NCI-H2196 treated with DMSO at 0.1 percent for 48 hours (cell line): ENCODE results near the gene TBC1D13.
"Not testable (repeated sequence)": the region's sequence is repeated elsewhere in the genome, so short reads cannot be mapped to it uniquely, and the experiment has no call there.

ENCODE experiments used
- DNase-seq: peaks from one replicate; lab custom pipeline; 2025; ENCODE audit not compliant: unreplicated experiment; lab: John Stamatoyannopoulos, UW

The TBC1D13 gene

DNA sequence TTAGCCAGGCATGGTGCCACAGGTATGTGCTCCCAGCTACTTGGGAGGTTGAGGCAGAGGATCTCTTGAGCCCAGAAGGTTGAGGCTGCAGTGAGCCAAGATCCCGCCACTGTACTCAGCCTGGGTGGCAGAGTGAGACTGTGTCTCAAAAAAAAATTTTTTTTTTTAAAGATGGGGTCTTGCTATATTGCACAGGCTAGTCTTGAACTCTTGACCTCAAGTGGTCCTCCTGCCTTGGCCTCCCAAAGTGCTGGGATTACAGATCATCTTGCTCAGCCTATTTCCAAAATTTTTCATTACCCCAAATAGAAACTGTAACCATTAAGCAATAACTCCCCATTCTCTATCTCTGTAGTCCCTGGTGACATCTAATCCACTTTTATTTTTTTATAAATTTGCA lies 4.4 kb upstream of the TBC1D13 start:
- no peak for DNase-seq

DNA sequence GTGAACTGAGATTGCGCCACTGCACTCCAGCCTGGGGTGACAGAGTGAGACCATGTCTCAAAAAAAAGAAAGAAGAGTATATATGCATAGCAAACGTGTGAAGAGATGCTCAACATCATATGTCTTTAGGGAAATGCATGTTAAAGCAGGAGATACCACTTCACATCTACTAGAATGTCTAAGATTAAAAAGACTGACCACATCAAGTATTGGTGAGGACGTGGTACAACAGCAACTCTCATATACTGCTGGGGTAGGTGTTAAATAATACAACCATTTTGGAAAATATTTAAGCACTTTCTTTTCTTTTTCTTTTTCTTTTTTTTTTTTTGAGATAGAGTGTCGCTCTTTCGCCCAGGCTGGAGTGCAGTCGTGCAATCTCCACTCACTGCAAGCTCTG lies 1.6 kb upstream of the TBC1D13 start:
- no peak for DNase-seq

DNA sequence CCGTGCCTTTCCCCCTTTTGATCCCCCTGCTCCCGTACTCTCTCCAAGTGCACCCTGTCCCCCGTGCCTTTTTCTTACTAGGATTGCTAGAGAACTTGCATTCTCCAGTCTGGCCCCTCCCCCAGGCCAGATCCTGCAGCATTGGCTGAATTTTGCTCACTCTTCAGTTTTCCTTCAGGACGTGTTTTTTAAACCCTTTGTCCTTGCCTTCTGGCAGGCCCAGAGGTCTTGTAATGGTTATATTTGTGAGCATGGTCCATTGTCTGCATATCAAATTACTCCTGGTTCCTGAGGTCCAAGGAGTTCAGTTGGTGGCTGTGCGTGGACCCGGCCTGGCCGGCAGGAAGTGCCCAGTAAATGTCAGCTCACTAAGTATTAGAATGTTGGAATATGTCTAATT lies 606 bp downstream of the TBC1D13 start:
- no peak for DNase-seq

DNA sequence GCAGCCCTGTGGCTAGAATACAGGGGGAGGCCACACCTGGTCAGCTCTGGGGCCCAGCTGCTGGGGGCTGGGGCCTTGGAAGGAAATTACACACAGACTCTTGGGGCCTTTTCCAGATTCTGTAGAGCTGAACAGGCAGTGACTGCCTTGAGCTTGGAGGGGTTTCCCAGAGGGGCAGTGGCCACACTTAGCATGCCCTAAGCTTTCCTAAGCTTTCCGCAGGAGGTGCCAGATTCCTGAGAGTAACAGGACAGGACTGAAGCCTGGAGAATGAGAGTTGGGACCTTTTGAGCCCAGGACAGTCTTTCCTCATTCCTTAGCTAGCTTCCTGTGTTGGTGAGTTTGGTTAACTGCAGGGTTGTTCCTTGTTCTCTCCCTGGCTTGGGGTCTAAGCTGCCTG lies 1.4 kb downstream of the TBC1D13 start:
- DNase-seq = no peak

DNA sequence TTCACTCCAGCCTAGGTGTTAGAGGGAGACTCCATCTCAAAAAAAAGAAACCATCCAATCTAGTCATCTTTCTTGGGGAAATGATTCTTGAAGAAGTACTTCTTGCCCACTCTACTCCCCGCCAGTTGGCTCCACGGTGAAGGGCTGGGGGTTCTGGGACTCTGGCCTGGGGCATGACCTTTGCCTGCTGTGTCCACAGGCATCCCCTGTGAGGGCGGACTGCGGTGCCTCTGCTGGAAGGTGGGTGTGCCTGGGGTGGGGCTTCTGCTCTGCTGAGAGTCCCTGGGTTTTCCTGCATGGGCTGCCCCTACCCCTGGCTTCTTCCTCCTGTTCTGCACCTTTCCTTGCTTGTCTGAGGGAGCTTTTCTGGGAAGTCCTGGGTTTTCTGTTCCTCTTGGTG lies 3.5 kb downstream of the TBC1D13 start:
- DNase-seq = no peak

DNA sequence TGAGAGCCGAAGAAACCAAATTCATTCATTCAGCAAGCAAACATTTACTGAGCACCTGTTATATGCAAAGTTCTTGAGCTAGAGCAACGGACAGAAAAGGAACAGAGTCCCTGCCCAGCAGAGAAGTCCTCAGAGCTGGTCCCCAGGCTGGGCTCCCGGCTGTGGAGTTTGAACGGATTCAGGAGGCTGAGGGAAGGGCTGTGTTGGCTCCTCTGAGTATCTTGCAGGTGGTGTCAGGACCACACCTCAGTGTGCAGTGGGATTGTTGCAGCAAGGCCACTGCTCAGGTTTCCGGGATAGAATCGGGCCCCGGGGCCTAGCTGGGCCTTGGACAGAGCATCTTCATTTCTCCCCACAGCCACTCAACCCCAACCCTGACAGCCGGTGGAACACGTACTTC lies 5.1 kb downstream of the TBC1D13 start:
- no peak for DNase-seq

DNA sequence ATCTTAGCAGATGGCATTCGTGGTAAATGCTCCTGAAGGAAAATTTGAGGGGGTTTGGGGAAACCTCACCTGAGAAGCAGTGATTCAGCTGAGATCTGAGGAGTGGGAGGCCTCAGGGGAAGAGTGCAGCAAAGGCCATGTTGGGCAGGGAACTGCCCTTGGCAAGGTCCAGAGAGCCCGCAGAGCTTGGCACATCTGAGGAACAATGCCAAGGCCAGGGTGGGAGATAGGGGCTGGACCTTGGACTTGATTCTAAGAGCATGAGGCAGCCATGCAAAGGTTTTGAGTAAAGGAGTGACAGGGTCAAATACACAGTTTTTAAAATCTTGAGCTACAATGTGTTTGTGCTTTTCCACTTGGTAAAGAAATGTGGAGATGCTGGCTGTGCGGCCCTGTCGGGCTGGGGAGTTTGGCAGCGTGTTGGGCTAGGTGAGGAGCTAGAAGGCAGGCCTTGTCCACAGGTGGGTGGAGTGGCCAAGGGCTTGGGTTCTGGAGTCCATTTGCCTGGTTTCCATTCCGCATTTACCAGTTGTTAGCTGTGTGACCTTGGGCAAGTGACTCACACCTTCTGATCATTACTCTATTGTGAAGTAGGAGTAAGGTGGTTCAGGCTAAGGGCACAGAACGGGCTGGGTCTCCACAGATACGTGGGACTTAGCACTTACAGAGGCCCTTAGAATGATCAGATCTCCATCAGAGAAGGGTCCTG lies 6.1 kb downstream of the TBC1D13 start:
- DNase-seq = no peak

DNA sequence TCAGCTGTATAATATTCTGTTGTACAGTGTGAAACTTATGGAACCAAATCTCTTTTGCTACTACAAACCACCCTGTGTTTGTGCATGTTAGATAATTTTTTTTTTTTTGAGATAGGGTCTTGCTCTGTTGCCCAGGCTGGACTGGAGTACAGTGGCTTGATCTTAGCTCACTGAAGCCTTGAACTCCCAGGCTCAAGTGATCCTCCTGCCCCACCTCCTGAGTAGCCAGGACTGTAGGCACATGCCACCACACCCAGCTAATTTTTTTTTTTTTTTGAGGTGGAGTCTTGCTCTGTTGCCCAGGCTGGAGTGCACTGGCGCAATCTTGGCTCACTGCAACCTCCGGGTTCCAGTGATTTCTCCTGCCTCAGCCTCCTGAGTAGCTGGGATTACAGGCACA lies 7.9 kb downstream of the TBC1D13 start:
- not testable (repeated sequence) for DNase-seq

DNA sequence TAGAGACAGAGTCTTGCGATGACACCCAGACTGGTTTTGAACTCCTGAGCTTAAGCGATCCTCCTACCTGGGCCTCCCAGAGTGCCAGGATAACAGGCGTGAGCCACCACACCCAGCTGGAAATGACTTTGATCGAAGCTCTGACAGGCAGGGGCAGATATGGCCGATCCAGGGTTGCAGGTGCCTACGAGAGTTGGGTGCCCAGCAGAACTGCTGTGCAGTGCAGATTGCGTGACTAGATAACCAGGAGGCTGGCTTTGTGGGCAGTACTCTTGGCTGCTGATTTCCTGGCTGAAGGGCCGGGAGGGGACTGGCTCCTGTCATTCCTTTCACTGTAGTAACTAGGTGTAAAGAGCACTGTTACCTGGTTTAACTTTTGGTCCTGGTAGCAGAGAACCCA lies 11.8 kb downstream of the TBC1D13 start:
- no peak for DNase-seq

DNA sequence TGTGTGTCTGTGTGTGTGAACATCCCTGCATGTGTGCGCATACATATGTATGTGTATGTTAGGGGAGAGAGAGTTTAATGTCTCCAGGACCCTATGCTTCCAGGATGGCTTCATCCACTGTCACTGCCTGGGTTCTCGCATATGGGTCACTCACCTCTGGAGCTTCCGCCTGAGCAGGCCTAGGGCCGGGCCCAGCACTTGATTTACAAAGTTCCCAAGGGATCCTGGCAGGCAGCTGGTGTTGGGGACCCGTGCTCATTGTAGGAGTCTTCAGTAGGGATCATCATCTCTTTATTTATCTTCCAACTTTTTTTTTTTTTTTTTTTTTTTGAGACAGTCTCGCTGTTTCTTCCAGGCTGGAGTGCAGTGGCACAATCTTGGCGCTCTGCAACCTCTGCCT lies 13.0 kb downstream of the TBC1D13 start:
- DNase-seq = no peak

DNA sequence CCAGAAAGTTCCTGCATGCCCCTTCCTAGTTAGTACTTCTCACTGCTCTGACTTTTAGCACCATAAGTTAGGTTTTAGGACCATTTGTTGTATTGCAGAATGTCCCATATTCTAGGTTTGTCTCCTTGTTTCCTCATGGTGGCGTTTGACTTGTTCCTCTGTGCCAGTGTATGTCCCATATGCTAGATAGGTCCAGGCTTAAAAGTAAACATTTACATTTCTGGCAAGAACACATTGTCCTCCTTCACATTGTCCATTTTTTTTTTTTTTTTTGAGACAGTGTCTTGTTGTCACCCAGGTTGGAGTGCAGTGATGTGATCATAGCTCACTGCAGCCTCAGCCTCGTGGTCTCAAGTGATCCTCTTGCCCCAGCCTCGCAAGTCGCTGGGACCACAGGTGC lies 15.4 kb downstream of the TBC1D13 start:
- DNase-seq = no peak

DNA sequence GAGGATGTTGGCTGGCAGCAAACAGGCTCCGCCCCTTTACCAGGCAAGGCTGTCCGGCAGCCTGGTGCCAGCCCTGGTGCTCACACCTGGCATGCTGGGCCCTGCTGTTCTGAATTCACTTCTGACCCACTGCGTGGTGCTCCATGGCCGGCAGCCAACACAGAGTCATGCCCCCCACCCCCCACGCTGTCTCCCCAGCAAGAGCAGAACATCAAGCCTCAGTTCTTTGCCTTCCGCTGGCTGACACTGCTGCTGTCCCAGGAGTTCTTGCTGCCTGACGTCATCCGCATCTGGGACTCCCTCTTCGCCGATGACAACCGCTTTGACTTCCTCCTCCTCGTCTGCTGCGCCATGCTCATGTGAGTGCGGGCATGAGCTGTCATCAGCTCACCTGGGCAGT lies 18.6 kb downstream of the TBC1D13 start:
- no peak for DNase-seq

DNA sequence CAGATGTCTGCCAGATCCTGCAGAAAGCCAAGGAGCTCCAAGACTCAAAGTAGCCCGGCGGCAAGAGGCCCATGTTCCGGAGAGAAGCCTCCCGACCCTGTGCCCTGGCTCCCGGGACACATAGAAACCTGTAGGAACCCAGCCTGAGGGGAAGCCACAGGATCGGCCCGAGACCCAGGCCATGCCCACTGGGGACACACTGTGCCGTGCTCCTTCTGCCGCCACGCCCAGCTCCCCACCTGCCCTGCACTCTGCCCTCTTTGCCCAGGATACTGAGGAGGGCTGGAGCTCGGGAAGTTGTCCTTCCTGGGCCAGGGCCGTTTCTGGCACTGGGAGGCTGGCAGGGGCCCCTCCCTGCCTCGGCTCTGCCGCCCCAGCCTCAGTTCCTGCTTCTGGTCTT lies 20.8 kb downstream of the TBC1D13 start:
- DNase-seq = no peak

DNA sequence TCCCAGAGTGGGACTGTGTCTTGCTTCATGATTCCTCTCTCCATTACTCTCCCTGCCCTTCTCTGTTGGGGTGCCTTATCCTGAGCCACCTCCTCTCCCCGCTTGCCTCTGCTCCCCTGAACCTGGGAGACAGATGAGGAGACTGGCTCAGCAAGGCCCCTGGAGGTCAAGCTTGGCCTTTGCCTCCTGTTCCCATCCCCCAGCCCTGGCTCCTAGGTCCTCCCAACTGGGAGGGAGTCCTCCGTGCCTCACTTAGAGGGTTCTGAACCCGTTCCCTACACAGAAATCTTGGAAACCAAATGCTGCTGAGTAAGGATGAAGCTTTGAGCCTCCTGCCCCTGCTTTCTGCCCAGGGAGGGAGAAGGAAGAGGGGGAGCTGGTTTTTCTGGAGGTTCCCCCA lies 21.5 kb downstream of the TBC1D13 start:
- no peak for DNase-seq

DNA sequence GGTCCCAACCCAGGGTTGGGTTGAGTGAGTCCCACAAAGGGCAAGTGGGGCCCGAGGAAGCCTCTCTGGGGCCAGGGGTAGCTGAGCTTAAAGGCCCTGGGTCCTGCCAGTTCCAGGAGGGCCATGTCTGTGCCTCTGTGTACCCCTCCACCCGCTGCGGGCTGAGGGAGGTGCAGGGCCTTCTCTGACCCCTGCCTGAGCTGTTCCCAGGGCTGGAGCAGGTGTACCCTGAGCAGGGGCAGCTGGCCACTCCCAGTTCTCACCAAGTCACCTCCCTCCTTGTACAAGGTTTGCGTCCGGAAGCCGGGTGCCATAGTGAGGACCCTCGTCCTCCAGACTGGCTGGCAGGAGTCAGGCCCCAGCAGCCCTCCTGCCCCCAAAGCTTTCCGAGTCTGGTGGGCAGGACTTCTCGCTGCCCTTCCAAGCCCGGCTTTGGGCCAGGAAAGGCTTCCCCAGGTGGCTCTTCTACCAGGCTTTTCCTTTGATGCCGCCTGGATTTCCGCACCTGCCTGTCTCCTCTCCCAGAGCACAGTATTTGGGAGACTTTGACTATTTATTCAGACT lies 22.1 kb downstream of the TBC1D13 start:
- DNase-seq = no peak

DNA sequence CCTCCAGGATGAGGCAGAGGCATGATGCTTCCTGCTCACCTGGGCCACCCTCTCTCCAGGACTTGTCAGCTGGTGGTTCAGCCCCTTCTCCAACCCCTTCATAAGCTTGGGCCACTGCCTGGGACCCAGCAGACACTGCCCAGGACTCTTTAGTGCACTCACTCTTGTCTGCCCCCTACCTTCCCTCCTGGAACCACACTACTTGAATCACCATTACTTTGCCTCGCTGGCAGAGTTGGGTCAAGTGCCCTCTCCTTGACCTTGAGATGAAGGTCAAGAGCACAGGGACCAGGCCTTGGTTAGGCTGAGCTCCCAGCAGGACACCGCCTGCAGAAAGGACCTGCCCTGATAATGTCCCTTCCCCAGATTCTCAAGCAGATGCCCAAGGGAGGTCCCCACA lies 22.8 kb downstream of the TBC1D13 start:
- no peak for DNase-seq

DNA sequence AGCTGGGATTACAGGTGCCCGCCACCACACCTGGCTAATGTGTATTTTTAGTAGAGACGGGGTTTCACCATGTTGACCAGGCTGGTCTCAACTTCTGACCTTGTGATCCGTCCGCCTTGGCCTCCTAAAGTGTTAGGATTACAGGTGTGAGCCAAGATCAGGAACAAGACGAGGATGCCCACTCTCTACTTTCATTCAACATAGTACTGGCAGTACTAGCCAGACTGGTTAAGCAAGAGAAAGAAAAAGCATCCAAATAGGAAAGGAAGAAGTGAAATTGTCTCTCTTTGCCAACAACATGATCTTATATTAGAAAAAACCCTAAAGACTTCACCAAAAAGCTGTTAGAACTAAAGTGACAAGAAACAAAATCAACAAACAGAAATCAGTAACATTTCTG lies 23.8 kb downstream of the TBC1D13 start:
- DNase-seq = no peak

DNA sequence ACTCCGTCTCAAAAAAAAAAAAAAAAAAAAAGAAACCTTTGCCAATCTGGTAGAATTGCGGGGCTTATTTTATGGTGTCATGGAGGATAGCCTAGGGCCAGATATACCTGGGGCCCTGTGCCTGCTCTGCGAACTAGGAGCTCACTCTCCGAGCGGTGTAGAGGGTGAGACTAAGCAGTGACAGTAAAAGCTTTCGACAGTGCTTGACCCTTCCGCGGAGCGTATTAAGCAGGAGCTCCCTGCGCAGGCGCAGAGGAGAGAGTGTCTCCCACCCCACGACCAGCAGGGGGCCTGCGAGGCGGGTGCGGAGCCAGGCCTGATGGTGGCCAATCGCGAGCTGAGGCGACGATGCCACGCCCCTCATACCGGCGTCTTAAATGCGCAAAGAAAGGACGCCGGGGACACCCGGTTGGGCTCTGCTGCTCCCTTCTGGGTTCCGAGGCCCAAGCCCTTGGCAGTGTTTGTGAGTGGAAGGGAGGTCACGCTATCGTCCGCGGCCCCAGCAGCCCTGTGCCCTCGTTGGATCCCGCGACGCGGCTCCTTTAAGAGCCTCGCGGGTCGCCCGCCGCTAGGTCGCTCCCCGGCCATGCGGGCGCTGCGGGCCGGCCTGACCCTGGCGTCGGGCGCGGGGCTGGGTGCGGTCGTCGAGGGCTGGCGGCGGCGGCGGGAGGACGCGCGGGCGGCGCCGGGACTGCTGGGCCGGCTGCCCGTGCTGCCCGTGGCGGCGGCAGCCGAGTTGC lies 31.2 kb downstream of the TBC1D13 start, which contains the start of gene ENDOG:
Gene ENDOG, plus strand, starts transcription at position 402 of the 740 bp plus-strand sequence. Its CDS starts 185 bp downstream, at position 587.
- DNase-seq = peak; percentile 95

DNA sequence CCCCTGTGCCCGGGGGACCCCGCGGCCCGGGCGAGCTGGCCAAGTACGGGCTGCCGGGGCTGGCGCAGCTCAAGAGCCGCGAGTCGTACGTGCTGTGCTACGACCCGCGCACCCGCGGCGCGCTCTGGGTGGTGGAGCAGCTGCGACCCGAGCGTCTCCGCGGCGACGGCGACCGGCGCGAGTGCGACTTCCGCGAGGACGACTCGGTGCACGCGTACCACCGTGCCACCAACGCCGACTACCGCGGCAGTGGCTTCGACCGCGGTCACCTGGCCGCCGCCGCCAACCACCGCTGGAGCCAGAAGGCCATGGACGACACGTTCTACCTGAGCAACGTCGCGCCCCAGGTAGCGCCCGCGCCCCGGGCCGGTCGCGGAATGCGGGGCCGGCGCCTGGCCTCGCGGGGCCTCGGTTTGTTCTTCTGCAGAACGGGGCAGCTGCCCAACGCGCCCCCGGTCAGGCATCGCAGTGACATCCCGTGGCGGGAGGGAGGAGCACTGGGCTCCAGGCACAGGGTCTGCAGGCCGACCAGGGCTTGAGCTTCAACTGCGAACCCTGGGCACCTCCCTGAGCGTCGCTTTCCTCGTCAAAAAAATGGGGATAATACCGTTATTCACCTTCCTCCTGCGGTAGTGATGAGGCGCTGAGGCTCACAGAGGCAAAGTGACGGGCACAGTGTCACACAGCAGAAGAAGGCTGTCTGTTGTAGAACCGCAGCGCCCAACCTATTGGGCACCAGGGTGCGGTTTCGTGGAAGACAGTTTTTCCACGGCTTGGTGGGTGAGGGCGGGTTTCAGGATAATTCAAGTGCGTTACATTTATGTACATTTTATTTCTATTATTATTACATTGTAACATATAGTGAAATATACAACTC lies 32.0 kb downstream of the TBC1D13 start:
- peak; percentile 37 for DNase-seq

DNA sequence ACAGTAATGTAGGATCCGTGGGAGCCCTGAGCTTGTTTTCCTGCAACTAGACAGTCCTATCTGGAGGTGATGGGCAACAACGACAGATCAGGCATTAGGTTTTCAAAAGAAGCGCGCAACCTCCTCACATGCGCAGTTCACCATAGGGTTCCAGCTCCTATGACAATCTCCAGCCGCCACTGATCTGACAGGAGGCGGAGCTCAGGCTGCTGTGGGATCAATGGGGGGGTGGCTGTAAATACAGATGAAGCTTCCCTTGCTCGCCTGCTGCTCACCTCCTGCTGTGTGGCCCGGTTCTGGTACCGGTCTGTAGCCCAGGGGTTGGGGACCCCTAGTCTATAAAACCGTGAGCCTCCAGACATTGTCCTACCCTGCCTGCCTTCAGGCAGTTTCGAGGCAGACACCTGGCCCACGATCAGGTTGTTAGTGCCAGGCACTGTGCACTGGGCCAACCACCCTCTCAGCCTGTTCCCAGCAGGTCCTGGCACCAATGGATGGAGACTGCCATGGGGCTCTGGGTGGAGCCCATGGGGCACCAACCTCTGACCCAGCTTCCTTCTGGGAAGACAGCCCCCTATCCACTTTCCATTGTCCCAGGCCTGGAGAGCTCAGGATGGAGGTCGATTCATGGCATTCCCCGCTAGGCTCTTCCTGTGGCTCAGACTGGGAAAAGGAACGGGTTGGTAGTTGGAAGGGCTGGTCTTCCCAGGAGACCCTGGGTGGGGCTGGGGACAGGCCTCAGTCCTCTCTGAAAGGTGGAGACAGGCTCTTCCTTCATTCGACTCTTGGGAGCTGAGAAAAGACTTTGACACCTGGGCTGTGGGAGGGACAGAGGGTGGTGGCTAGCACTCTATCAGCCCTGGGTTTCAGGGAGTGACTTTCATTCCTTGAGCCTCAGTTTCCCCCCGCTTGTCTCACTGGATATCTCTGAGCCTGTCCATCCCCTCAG lies 32.9 kb downstream of the TBC1D13 start:
- DNase-seq = peak; percentile 39
